ENCODE results near the gene ITGAE.

The ITGAE gene

GRCh38 chr17:3666516-3666915 lies 134.5 kb downstream of the ITGAE start:
- Histone ChIP-seq H3K27ac (ENCODE audit: low read depth in 2 of 2, low read length in 2 of 2) (peak overlapping the region in 1 of 2 donors; percentile 99), H3K9ac (ENCODE audit: low read depth in 1 of 2, low read length in 2 of 2) (peak overlapping the region in 1 of 2 donors; percentile 48), H3K27me3 (ENCODE audit: control insufficient read depth in 2 of 2, insufficient read depth in 2 of 2, low read length in 2 of 2) (no peaks in the 10 kb centered on the region), H3K4me1 (ENCODE audit: control insufficient read depth in 2 of 2, insufficient read depth in 2 of 2, low read length in 2 of 2) (peaks cover 19 to 25% of the 10 kb centered on the region in 2 donors), H3K9me3 (ENCODE audit: control insufficient read depth in 2 of 2, low read length in 2 of 2) (no peaks in the 10 kb centered on the region), H3K36me3 (ENCODE audit: control insufficient read depth in 2 of 2, insufficient read depth in 2 of 2, low read length in 2 of 2) (peaks cover 23 to 24% of the 10 kb centered on the region in 2 donors), H3K4me3 (ENCODE audit: low read length in 2 of 2) (peak overlapping the region; percentile 15 to 28)

- Histone ChIP-seq H3K36me3 (ENCODE audit: control insufficient read depth in 2 of 2, insufficient read depth in 2 of 2, low read length in 2 of 2) (peaks cover 23 to 24% of the 10 kb centered on the region in 2 donors), H3K27me3 (ENCODE audit: control insufficient read depth in 2 of 2, insufficient read depth in 2 of 2, low read length in 2 of 2) (no peaks in the 10 kb centered on the region), H3K4me1 (ENCODE audit: control insufficient read depth in 2 of 2, insufficient read depth in 2 of 2, low read length in 2 of 2) (peaks cover 19 to 25% of the 10 kb centered on the region in 2 donors), H3K9ac (ENCODE audit: low read depth in 1 of 2, low read length in 2 of 2) (no peak overlapping the region), H3K4me3 (ENCODE audit: low read length in 2 of 2) (no peak overlapping the region), H3K9me3 (ENCODE audit: control insufficient read depth in 2 of 2, low read length in 2 of 2) (no peaks in the 10 kb centered on the region), H3K27ac (ENCODE audit: low read depth in 2 of 2, low read length in 2 of 2) (no peak overlapping the region)
Measured at GRCh38 chr17:3665834-3666233, 135.2 kb downstream of the ITGAE start.
